ENCODE data around the gene SLC25A12.

SLC25A12 gene

GRCh38 chr2:171807119-171807518 is 86.9 kb downstream of the SLC25A12 start:
- Histone ChIP-seq H3K36me3 (ENCODE audit: control insufficient read depth, insufficient read depth, low read length) (peaks cover 1% of the 10 kb centered on the region), H3K4me3 (replicated peaks; ENCODE audit: low read depth, low read length) (no peak overlapping the region), H3K27me3 (replicated peaks; ENCODE audit: control insufficient read depth, insufficient read depth, low read length) (no peaks in the 10 kb centered on the region)
- TF ChIP-seq CTCF (IDR thresholded peaks at IDR 0.05; ENCODE audit: insufficient read depth, low read length, poor library complexity, severe bottlenecking) = no peak
- DNase-seq (ENCODE audit: extremely low read depth, insufficient read length) = no peak

- TF ChIP-seq CTCF (IDR thresholded peaks at IDR 0.05; ENCODE audit: insufficient read depth, low read length, poor library complexity, severe bottlenecking) = no peak
- no peak overlapping the region for H3K4me3 ChIP-seq (replicated peaks; ENCODE audit: low read depth, low read length)
Measured at GRCh38 chr2:171804456-171804855, 89.6 kb downstream of the SLC25A12 start.

GRCh38 chr2:171803757-171804156 is 90.3 kb downstream of the SLC25A12 start:
- Histone ChIP-seq H3K27me3 (replicated peaks; ENCODE audit: control insufficient read depth, insufficient read depth, low read length) (no peaks in the 10 kb centered on the region), H3K4me3 (replicated peaks; ENCODE audit: low read depth, low read length) (no peak overlapping the region), H3K36me3 (ENCODE audit: control insufficient read depth, insufficient read depth, low read length) (no peaks in the 10 kb centered on the region; the same call in none of the 2 replicates)
- DNase-seq (ENCODE audit: extremely low read depth, insufficient read length) = no peak
- TF ChIP-seq CTCF (IDR thresholded peaks at IDR 0.05; ENCODE audit: insufficient read depth, low read length, poor library complexity, severe bottlenecking) = no peak

More at GRCh38 chr2:171804456-171804855, 89.6 kb downstream of the SLC25A12 start:
- Histone ChIP-seq H3K27me3 (replicated peaks; ENCODE audit: control insufficient read depth, insufficient read depth, low read length) (no peaks in the 10 kb centered on the region), H3K36me3 (ENCODE audit: control insufficient read depth, insufficient read depth, low read length) (no peaks in the 10 kb centered on the region; the same call in none of the 2 replicates)
- no peak for DNase-seq (ENCODE audit: extremely low read depth, insufficient read length)

GRCh38 chr2:171800639-171801038 is 93.4 kb downstream of the SLC25A12 start:
- no peaks in the 10 kb centered on the region for H3K27me3 ChIP-seq (replicated peaks; ENCODE audit: control insufficient read depth, insufficient read depth, low read length)
- H3K36me3 ChIP-seq (ENCODE audit: control insufficient read depth, insufficient read depth, low read length) = no peaks in the 10 kb centered on the region; the same call in none of the 2 replicates
- no peak for DNase-seq (ENCODE audit: extremely low read depth, insufficient read length)
- TF ChIP-seq CTCF (IDR thresholded peaks at IDR 0.05; ENCODE audit: insufficient read depth, low read length, poor library complexity, severe bottlenecking) = no peak
- no peak overlapping the region for H3K4me3 ChIP-seq (replicated peaks; ENCODE audit: low read depth, low read length)

- no peak for TF ChIP-seq CTCF (IDR thresholded peaks at IDR 0.05; ENCODE audit: insufficient read depth, low read length, poor library complexity, severe bottlenecking)
- Histone ChIP-seq H3K27me3 (replicated peaks; ENCODE audit: control insufficient read depth, insufficient read depth, low read length) (no peaks in the 10 kb centered on the region), H3K4me3 (replicated peaks; ENCODE audit: low read depth, low read length) (no peak overlapping the region), H3K36me3 (ENCODE audit: control insufficient read depth, insufficient read depth, low read length) (peaks cover under 1% of the 10 kb centered on the region)
- DNase-seq (ENCODE audit: extremely low read depth, insufficient read length) = no peak
Measured at GRCh38 chr2:171798156-171798820, 95.8 kb downstream of the SLC25A12 start.

All from GM06990 (cell line).